GM19452 (cell line): Measurements from ENCODE around the gene ZBTB20.

ENCODE experiments used
- ATAC-seq: cut with Tn5 transposase; IDR thresholded peaks from one replicate; pipeline ENCODE4 v1.9.1; 2021; ENCODE audit not compliant: unreplicated experiment

Gene ZBTB20

DNA sequence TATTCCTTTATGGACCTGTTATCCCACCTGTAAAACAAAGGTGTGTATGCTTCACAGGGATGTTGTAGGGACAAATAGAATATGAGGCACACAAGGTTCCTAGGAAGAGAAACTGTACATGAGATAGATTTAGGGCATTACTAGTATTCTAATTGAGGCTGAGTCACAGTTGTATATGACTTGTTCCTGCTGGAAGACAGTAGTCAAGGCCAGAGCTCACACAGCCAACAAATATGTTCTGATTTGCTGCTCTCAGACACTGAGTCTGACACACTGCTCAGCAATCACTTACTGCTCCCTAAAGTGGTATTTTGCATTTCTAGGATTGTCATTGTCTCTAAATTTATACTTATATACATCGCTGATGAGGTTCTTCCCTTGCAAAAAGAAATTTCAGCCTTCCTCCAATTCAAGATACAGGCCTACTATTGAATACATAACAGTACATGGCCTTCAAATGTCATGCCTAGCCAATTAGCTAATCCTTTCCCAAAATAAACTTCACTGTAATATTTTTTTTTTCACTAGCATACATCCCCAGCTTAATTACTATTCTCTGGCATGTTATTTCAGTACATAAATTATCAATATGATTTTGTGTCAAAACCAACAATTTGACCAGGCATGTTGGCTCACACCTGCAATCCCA is 783.4 kb downstream of the ZBTB20 start:
- ATAC-seq, result no peak

DNA sequence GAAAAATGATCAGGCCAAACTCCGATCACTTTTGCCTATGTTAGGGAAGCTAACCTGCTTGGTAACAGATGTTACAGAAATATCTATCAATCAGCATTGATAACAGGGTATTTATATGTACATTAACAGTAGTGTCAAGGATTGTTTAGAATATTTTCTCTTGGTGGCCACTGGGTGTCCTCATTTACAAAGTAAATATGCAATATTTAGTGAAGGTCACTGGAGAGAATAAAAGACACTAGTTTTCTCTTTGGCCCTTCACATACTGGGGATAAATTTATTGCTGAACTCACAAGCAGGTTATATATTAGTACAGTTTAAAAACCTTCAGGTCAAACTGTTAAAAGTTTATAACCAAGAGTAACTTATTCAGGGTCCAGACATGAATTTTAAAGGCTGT is 784.3 kb downstream of the ZBTB20 start:
- no peak for ATAC-seq

DNA sequence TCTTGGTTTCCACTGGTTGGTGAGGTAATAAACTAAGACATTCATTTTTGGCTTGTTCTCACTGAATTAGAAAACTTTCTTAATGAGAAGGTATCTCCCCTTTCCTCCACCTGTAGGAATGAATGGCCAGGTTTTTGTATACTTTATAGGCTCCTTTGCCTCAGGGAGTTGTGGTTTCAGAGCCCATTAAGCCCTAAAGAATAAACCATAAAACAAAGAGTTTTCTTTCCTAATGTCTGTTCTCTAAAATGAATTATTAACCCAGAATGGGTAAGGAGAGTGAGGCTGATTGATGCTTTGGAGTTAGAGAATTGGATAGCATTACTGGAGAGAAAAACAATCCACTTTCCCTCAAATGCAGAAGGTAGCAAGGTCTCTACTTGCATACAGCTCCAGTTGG is 785.7 kb downstream of the ZBTB20 start:
- no peak for ATAC-seq

GRCh38 chr3:114356525-114356924 is 790.6 kb downstream of the ZBTB20 start:
- ATAC-seq, result no peak

DNA sequence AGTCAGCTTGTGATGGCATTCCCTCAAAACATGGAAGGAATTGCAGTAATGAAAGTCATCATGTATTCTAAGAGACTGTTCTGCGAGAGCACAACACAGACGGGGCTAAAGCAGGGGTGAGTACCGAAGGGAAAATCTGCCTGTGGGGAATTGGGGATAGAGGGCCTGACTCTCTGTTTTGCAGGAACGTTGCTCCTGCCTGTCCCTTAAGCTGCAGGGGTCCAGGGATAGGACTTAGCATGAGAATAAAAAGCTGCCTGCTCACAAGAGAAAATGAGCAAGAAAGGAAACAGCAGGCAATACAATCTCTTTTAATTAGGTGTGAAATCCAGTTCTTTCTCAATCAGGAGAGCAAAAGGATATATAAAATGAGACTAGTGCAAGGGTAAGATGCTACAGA is 791.0 kb downstream of the ZBTB20 start:
- ATAC-seq, result no peak

- ATAC-seq, result no peak
Measured at GRCh38 chr3:114355653-114356052, 791.4 kb downstream of the ZBTB20 start.

DNA sequence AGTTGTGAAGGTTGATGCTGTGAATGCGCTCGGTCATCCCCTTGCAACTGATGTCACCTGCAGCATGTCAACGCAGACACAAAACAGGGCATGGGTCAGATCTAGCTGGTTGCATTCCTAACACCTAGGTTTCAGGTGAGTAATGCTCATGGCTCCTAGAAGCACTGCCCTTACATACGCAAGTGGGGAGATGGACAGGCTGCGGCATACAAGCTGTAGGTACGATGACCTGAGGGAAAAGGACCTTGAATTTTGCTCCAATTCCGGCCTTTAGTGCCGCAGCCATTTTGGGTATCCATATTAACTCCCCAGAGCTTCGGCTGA is 795.3 kb downstream of the ZBTB20 start:
- no peak for ATAC-seq

DNA sequence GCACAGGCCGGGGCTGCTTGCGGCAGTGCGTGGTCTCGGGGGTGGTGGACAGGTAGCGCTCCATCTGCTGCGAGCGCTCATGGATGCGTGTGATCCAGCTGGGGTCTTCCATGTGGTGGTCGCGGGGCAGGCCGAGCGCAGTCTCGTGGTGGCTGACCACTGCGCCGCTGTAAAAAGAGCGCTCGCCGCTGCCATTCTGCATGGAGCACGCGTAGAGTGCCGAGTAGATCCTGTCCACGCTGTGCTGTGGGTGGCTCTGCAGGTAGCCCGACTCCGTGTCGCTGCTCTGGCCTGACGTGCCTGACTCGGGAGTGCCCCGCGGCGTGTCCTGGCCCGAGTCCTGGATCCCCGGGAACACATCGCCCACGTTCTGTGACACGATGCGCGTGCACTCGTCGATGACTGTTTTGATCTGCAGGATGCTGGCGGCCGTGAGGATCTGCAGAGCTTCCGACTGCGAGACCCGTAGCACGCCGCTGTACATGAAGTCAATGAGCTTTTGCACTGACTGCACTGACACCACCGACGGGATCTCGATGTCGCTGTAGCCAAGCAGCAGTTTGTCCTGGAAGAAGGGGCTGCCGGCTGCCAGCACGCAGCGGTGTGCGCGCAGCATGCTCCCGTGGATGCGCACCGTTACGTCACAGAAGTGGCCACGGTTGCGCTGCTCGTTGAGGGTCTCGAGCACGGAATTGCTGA is 795.8 kb downstream of the ZBTB20 start:
- no peak for ATAC-seq

DNA sequence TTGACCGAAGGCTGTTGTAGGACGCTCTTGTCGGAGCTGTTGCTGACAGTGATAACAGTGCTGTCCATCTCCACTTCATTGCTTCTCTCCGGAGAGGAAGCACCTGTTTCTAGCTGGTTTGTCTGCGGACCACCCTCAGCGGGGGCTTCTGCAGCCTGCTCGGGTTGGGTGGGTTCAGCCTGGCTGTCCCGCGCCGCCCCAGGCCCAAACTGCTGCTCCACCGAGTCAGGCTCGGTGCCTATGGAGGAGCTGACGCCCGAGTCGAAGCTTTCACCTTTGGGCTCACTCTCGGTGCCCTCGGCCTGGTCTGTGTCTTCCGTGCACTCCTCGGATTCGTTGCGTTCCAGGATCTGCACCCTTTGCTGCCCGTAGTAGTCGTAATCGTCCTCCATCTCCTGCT is 796.4 kb downstream of the ZBTB20 start:
- no peak for ATAC-seq

- ATAC-seq, result no peak
Measured at GRCh38 chr3:114350271-114350670, 796.8 kb downstream of the ZBTB20 start.

DNA sequence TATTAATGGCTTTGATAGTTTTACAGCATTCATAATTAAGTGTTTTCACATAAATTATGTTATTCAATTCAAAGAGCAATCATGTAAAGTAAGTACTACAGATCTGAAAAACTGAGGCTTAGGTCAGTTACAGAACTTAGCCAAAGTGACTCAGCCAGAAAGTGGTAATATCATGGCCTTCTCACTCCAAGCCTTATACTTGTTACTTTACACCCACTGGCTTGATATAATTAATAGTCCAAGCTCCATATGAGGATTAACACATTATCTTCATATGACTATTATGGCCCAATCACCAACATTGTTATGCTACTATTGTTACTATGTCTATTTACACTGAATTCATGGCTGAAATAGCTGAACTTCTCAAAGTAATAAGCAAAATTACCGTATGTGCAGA is 802.6 kb downstream of the ZBTB20 start:
- ATAC-seq, result no peak

DNA sequence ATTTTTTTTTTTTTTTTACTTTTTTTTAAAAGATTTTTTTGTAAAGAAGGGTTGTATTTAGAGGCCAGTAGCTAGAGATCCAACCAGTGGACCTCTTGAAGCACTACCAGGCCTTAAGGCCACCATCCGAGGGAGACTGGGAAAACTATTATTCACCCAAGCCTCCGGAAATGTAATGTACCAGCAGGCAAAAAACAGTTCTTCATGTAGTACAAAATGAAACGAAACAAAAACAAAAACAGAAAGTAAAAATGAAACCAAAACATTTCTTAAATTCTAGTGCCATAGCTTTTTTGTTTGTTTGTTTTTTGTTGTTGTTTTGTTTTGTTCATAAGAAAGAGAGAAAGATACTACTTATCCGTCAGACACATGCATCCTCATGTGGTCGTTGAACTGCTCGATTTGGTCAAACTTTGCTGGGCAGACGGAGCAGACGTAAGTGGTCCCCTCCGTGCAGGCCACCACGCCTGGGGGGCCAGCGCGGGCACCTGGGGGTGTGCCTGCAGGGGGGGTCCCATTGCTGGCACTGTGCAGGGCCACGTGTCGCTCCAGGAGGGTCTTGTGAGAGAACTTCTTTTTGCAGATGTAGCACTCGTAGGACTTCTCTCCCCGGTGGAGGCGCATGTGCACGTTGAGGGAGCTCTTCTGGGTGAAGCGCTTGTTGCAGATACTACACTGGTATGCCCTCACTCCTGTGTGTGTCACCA is 808.3 kb downstream of the ZBTB20 start:
- no peak for ATAC-seq

DNA sequence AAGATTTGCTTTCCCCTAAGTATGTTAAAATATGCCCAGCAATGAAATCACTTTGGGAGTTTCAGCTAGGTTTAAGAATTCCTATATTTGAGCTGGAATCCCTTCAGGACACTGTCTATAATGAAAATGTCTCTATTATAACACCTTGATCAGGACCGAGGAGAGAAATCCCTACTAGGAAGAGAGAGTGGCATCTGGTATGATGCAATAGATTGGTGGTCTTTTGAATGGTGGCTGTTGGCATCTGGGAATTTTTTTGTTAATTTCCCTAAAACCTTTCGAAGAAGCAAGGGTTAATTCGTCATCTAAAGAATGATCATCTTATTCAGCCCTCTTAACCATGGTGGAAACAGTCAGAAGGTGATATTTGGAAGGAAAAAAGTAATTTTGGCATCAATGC is 810.2 kb downstream of the ZBTB20 start:
- ATAC-seq, result no peak

DNA sequence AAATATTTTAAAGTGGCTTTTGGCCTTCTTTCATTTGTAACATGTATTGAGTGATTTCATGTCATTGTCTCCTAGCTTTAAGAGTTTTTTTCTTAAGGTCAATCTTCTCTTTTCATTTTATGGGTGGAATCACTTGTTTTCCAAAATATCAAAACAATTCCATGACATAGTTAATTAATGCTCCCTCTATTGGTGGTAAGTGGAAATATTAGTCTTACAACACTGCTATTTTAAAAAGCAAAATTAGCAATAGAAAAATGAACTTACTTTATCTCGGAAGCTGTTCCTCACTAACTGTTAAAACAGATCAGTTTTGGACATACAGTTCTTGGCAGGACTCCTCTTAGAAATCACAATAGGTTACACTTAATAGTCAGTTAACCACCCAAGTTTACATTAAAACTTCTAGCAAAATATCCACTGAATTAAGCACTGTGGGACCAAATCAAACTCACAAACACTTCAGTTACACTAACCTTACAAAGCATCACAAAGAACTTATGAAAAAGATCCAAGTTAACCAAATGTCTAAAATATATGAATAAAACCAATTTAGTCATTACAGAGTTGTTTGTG is 810.9 kb downstream of the ZBTB20 start:
- no peak for ATAC-seq

GRCh38 chr3:114333923-114334240 is 813.2 kb downstream of the ZBTB20 start:
- ATAC-seq, result no peak

DNA sequence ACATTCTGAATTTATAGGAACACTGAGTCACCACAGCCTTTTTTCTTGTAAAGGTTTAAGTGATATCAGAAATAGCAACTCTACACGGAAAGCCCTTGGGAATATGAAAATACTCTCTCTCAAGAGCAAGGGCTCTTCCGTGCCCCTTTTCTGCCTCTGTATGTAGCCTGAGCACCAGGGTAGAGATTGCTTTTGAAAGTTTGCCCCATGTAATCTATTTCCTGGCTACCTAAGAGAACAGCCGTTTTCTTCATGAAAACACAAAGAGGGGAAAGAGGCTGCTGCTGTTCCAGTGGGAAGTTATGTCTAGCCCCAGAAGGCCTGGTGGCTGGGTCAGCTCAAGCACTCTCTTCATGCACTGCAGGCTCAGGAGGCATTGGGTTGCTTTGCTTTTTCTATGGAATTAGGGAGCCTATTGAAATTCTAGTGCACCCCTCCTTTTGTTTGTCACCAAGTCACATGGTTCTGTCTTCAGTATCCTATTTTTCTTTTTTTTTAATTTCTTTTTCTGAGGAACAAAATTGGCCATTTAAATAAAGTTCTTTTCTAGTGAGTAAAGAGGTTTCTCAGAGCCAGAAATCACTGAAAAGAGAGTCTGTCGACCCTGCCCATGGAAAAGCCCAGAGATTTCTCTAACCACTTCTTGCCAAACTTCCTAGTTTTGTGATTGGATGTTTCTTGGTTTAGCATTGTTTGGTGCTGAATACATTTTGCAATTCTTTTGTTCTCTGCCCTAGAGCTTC is 813.7 kb downstream of the ZBTB20 start:
- ATAC-seq, result no peak

GRCh38 chr3:114332342-114333179 is 814.5 kb downstream of the ZBTB20 start:
- ATAC-seq, result no peak

DNA sequence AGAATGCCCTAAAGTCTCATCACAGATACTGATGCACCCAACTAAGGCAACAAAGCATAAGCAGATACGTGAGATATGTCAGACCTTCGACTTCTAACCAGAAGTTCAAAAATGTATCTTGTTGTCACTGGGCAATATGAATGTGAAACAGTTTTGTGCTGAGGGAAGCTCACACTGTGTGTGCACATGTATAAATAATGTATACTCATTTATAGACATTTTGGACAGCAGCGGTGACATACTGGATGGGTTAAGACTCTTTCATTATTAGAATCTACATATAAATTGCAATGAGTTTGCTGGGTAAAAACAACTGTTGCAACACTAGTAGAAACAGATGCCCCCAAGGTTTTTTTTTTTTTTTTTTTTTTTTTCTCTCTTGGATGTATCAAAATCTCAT is 815.4 kb downstream of the ZBTB20 start:
- ATAC-seq, result no peak

GRCh38 chr3:114331007-114331406 is 816.1 kb downstream of the ZBTB20 start:
- no peak for ATAC-seq

- ATAC-seq, result no peak
Measured at GRCh38 chr3:114329823-114330222, 817.3 kb downstream of the ZBTB20 start.

DNA sequence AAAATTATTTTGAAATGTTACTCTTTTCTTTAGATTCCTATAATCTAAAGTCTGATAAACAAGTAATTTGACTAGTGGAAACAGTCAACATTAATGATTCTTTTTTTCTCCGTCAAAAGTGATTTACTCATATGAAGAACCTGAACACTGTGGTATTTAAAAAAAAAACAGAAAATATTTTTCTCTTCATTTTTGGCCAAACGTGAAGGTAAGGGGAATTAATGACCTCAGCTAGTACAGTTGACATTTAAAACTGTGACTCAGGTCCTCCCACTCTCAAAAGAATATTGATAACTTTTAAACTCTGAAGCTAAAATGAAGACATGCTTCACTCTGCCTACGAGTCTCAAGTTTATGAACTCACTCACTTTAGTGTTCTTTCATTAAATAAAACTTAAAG is 818.7 kb downstream of the ZBTB20 start:
- no peak for ATAC-seq
